SU-DHL-6 (cell line): ENCODE results near the gene PDCD1LG2.

Experiments used
- H2AFZ ChIP-seq: fragments of 200-600 bp; sonication (generic); 2 replicates; pipeline ENCODE4 v1.6.1; 2014; ENCODE audit warnings: low read depth, mild to moderate bottlenecking, moderate library complexity, mixed read lengths, antibody characterized with exemption, low read length; ENCODE audit not compliant: severe bottlenecking
- H3F3A ChIP-seq: fragments of 200-600 bp; shearing (Covaris generic); 2 replicates; pipeline ENCODE4 v1.6.0; 2016; ENCODE audit warnings: antibody characterized with exemption, mild to moderate bottlenecking; ENCODE audit not compliant: insufficient read depth
- H3K27ac ChIP-seq: fragments of 200-600 bp; sonication (generic); 2 replicates; pipeline ENCODE4 v1.5.1; 2016; ENCODE audit warnings: low read depth, mild to moderate bottlenecking, low read length, moderate library complexity, mixed read lengths
- H3K27me3 ChIP-seq: fragments of 200-600 bp; sonication (generic), shearing (Covaris generic); 2 replicates; pipeline ENCODE4 v1.6.0; 2014; ENCODE audit warnings: mild to moderate bottlenecking, low read length
- H3K36me3 ChIP-seq: fragments of 200-600 bp; sonication (generic); 2 replicates; pipeline ENCODE4 v1.6.1; 2014; ENCODE audit warnings: mild to moderate bottlenecking, low read length, mixed read lengths
- H3K4me2 ChIP-seq: fragments of 300-600, 200-600 bp; shearing (Covaris generic), sonication (generic); 2 replicates; pipeline ENCODE4 v1.6.0; 2014; ENCODE audit warnings: low read length, low read depth, mild to moderate bottlenecking; ENCODE audit not compliant: poor library complexity, severe bottlenecking
- H3K4me3 ChIP-seq: fragments of 200-600 bp; sonication (generic); 2 replicates; pipeline ENCODE4 v1.5.1; 2014; ENCODE audit warnings: antibody characterized with exemption, low read length, mild to moderate bottlenecking, mixed read lengths; ENCODE audit not compliant: insufficient read depth, poor library complexity, severe bottlenecking
- H3K79me2 ChIP-seq: fragments of 200-600 bp; sonication (generic); 2 replicates; pipeline ENCODE4 v1.6.1; 2014; ENCODE audit warnings: mild to moderate bottlenecking, low read length, moderate library complexity; ENCODE audit not compliant: insufficient read depth
- H3K9ac ChIP-seq: fragments of 200-600 bp; sonication (generic); 2 replicates; pipeline ENCODE4 v1.7.0; 2014; ENCODE audit warnings: mild to moderate bottlenecking, low read length
- H3K9me2 ChIP-seq: fragments of 200-600 bp; sonication (generic); replicated peaks from 2 replicates; pipeline ENCODE4 v1.6.1; 2014; ENCODE audit warnings: low read length; ENCODE audit not compliant: insufficient read depth
- H3K9me3 ChIP-seq: fragments of 200-600 bp; sonication (generic); 2 replicates; pipeline ENCODE4 v1.6.1; 2014; ENCODE audit warnings: low read length, mixed read lengths; ENCODE audit not compliant: insufficient read depth
- H4K20me1 ChIP-seq: fragments of 200-600 bp; sonication (generic); 2 replicates; pipeline ENCODE4 v1.6.1; 2014; ENCODE audit warnings: low read depth, mild to moderate bottlenecking, antibody characterized with exemption, low read length, moderate library complexity, mixed read lengths
- EZH2phosphoT487 ChIP-seq: fragments of 200-600 bp; sonication (generic), shearing (Covaris generic); conservative IDR thresholded peaks from 2 replicates; pipeline ENCODE4 v1.6.1; 2018; ENCODE audit warnings: mild to moderate bottlenecking, antibody characterized with exemption, low read length, moderate library complexity, mixed read lengths
- TF ChIP-seq, protein P1 (sequence below): fragments of 200-600 bp; sonication (generic); IDR thresholded peaks from one replicate; pipeline ENCODE4 v1.5.1; 2017; ENCODE audit warnings: antibody characterized with exemption, mild to moderate bottlenecking, low read length, moderate library complexity; ENCODE audit not compliant: insufficient read depth, poor library complexity, severe bottlenecking

The PDCD1LG2 gene

GRCh38 chr9:5560443-5561100 is 50.2 kb downstream of the PDCD1LG2 start:
- H3K9me2 ChIP-seq = no peaks in the 10 kb centered on the region
- H3K4me3 ChIP-seq = no peak overlapping the region
- no peaks in the 10 kb centered on the region for H3K9me3 ChIP-seq
- H3F3A ChIP-seq = no peaks in the 10 kb centered on the region
- H2AFZ ChIP-seq = no peak overlapping the region
- H3K4me2 ChIP-seq = no peak overlapping the region
- TF ChIP-seq, protein P1, sequence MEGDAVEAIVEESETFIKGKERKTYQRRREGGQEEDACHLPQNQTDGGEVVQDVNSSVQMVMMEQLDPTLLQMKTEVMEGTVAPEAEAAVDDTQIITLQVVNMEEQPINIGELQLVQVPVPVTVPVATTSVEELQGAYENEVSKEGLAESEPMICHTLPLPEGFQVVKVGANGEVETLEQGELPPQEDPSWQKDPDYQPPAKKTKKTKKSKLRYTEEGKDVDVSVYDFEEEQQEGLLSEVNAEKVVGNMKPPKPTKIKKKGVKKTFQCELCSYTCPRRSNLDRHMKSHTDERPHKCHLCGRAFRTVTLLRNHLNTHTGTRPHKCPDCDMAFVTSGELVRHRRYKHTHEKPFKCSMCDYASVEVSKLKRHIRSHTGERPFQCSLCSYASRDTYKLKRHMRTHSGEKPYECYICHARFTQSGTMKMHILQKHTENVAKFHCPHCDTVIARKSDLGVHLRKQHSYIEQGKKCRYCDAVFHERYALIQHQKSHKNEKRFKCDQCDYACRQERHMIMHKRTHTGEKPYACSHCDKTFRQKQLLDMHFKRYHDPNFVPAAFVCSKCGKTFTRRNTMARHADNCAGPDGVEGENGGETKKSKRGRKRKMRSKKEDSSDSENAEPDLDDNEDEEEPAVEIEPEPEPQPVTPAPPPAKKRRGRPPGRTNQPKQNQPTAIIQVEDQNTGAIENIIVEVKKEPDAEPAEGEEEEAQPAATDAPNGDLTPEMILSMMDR = no peak
- no peak for TF ChIP-seq EZH2phosphoT487
- H3K27me3 ChIP-seq = no peaks in the 10 kb centered on the region
- H3K9ac ChIP-seq = no peak overlapping the region
- no peak overlapping the region for H3K27ac ChIP-seq
- no peaks in the 10 kb centered on the region for H3K36me3 ChIP-seq
- H4K20me1 ChIP-seq = no peaks in the 10 kb centered on the region
- no peaks in the 10 kb centered on the region for H3K79me2 ChIP-seq

DNA sequence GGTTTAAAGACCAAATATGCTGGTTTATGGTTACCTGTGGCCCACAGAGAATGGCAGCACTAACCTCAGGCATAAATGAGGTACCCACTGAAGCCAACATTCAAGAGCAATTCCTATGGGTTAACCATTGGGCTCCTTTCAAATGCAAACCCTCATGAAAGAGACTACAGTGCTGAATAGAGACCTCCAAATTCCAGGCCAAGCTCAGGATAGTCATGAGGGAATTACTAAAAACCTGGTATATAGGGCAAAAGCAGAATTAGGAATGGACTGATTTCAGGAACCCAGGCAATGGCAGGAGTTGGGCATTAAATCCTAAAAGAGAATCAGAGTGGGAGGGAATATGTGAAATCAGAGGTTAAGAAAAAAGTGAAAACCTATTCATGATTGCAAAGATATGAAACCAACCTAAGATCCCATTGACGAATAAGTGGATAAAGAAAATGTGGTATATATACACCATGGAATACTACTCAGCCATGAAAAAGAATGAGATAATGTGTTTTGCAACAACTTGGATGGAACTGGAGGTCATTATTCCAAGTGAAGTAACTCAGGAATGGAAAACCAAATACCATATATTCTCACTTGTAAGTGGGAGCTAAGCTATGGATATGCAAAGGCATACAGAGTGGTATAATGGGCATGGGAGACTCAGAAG is 51.6 kb downstream of the PDCD1LG2 start:
- H3K27ac ChIP-seq = no peak overlapping the region
- TF ChIP-seq, protein P1 = no peak
- no peak for TF ChIP-seq EZH2phosphoT487

DNA sequence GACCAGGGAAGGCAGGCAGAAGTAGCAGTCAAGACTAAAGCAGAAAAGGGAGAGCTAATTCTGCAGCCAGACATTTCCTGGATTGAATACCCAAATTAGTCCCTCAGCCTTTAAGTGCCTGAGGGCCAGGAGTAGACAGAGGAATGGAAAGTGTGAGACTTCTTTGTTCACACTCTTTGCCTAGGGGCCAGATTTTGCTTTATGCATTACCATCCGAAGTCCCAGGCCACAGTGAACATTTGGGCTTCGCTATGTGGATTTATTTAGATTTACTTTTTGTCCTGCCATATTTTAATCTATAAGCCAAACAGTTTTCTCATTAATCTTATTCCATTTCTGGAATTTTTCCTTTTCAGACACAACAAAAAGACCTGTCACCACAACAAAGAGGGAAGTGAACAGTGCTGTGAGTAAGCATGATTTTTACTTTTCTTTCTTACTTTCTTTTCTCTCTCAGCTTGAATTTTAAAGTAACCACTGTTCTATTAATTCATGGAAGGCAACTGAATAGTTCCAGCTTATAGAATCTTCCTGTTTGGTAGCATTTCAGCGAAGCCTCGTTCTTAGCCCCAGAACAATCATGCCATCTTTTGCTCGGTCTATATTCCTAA is 52.6 kb downstream of the PDCD1LG2 start:
- TF ChIP-seq, protein P1 = no peak
- no peak for TF ChIP-seq EZH2phosphoT487
- Histone ChIP-seq H3K4me2 (no peak overlapping the region), H3F3A (no peaks in the 10 kb centered on the region), H4K20me1 (no peaks in the 10 kb centered on the region), H3K4me3 (no peak overlapping the region), H3K9ac (no peak overlapping the region), H3K79me2 (no peaks in the 10 kb centered on the region), H3K9me3 (no peaks in the 10 kb centered on the region), H3K36me3 (no peaks in the 10 kb centered on the region), H3K9me2 (no peaks in the 10 kb centered on the region), H3K27me3 (no peaks in the 10 kb centered on the region), H3K27ac (no peak overlapping the region), H2AFZ (no peak overlapping the region)

More for the DNA sequence above, 51.6 kb downstream of the PDCD1LG2 start:
- no peaks in the 10 kb centered on the region for H3K79me2 ChIP-seq
- no peak overlapping the region for H3K9ac ChIP-seq
- no peak overlapping the region for H3K4me2 ChIP-seq
- no peaks in the 10 kb centered on the region for H3K27me3 ChIP-seq
- no peaks in the 10 kb centered on the region for H3F3A ChIP-seq
- H3K9me3 ChIP-seq = no peaks in the 10 kb centered on the region
- no peak overlapping the region for H3K4me3 ChIP-seq
- no peaks in the 10 kb centered on the region for H3K36me3 ChIP-seq
- H2AFZ ChIP-seq = no peak overlapping the region
- H3K9me2 ChIP-seq = no peaks in the 10 kb centered on the region
- H4K20me1 ChIP-seq = no peaks in the 10 kb centered on the region
